Liver (tissue), 9 donors: ENCODE measurements around the gene PTH2. TPM values are rescaled to one million over a fixed set of nuclear protein-coding genes. Genes with fewer than 3 reads are reported as not detected.

Experiments used
- DNase-seq: peaks from one replicate; pipeline ENCODE4 v3.0.0-alpha.2; 2017; ENCODE audit warnings: low spot score
- H3K27ac ChIP-seq, 2 donors: one replicate each; pipeline ENCODE4 v1.7.0; 2013; ENCODE audit warnings: inconsistent platforms in 2 of 2, low read length in 2 of 2, control low read depth in 1 of 2, low read depth in 1 of 2, mild to moderate bottlenecking in 1 of 2
- H3K27me3 ChIP-seq, 4 donors: one replicate each; pipeline versions ENCODE4 v1.6.1 to v1.7.0; 2013; ENCODE audit warnings: low read length in 3 of 4, inconsistent platforms in 1 of 4, mild to moderate bottlenecking in 1 of 4, moderate library complexity in 1 of 4; ENCODE audit not compliant: control insufficient read depth in 4 of 4, insufficient read depth in 4 of 4
- H3K36me3 ChIP-seq, 4 donors: one replicate each; pipeline versions ENCODE4 v1.6.1 to v1.7.0; 2013; ENCODE audit warnings: low read length in 3 of 4, mild to moderate bottlenecking in 3 of 4, low read depth in 1 of 4, moderate library complexity in 1 of 4; ENCODE audit not compliant: control insufficient read depth in 4 of 4, insufficient read depth in 3 of 4
- H3K4me1 ChIP-seq, 4 donors: one replicate each; pipeline versions ENCODE4 v1.6.1 to v1.7.0; 2013; ENCODE audit warnings: low read length in 3 of 4, mild to moderate bottlenecking in 3 of 4, moderate library complexity in 1 of 4; ENCODE audit not compliant: control insufficient read depth in 4 of 4, insufficient read depth in 4 of 4
- H3K4me3 ChIP-seq, 3 donors: one replicate each; pipeline versions ENCODE4 v1.6.1 to v1.7.0; 2013; ENCODE audit warnings: low read length in 3 of 3, control low read depth in 1 of 3, low read depth in 1 of 3, mild to moderate bottlenecking in 1 of 3
- H3K9ac ChIP-seq, 2 donors: one replicate each; pipeline ENCODE4 v1.7.0; 2013; ENCODE audit warnings: low read length in 2 of 2, mild to moderate bottlenecking in 2 of 2, moderate library complexity in 2 of 2, control low read depth in 1 of 2, low read depth in 1 of 2
- H3K9me3 ChIP-seq, 4 donors: one replicate each; pipeline versions ENCODE4 v1.6.1 to v1.7.0; 2013; ENCODE audit warnings: low read length in 3 of 4; ENCODE audit not compliant: control insufficient read depth in 4 of 4
- EGR1 ChIP-seq, 2 donors: IDR thresholded peaks; 2 replicates each; pipeline ENCODE4 v1.6.1; 2016 to 2018; ENCODE audit warnings: antibody characterized with exemption in 2 of 2, low read depth in 2 of 2
- FOXA1 ChIP-seq: IDR thresholded peaks from 2 replicates; pipeline ENCODE4 v1.6.1; 2016; ENCODE audit warnings: antibody characterized with exemption
- FOXA2 ChIP-seq: IDR thresholded peaks from 2 replicates; pipeline ENCODE4 v1.6.1; 2016; ENCODE audit warnings: antibody characterized with exemption
- GABPA ChIP-seq, 2 donors: IDR thresholded peaks in 1 of 2; conservative IDR thresholded peaks in 1 of 2; 2 replicates each; pipeline ENCODE4 v1.6.1; 2016; ENCODE audit warnings: antibody characterized with exemption in 2 of 2, mild to moderate bottlenecking in 1 of 2, moderate library complexity in 1 of 2
- HNF4A ChIP-seq, 2 donors: conservative IDR thresholded peaks; 2 replicates each; pipeline ENCODE4 v1.6.1; 2016; ENCODE audit warnings: antibody characterized with exemption in 2 of 2, mild to moderate bottlenecking in 2 of 2
- HNF4G ChIP-seq: IDR thresholded peaks from 2 replicates; pipeline ENCODE4 v1.6.1; 2016; ENCODE audit warnings: antibody characterized with exemption
- JUND ChIP-seq, 2 donors: IDR thresholded peaks; 2 replicates each; pipeline ENCODE4 v1.6.1; 2016; ENCODE audit warnings: antibody characterized with exemption in 2 of 2
- NR2F2 ChIP-seq: IDR thresholded peaks from 2 replicates; pipeline ENCODE4 v1.6.1; 2016; ENCODE audit warnings: antibody characterized with exemption
- RAD21 ChIP-seq, 2 donors: IDR thresholded peaks; 2 replicates each; pipeline ENCODE4 v1.6.1; 2016; ENCODE audit warnings: antibody characterized with exemption in 2 of 2, mild to moderate bottlenecking in 2 of 2
- RXRA ChIP-seq, 2 donors: IDR thresholded peaks; 2 replicates each; pipeline ENCODE4 v1.6.1; 2017 to 2018; ENCODE audit warnings: antibody characterized with exemption in 2 of 2, mild to moderate bottlenecking in 1 of 2
- SP1 ChIP-seq: IDR thresholded peaks from 2 replicates; pipeline ENCODE4 v1.6.1; 2018; ENCODE audit warnings: antibody characterized with exemption, mild to moderate bottlenecking
- TAF1 ChIP-seq: conservative IDR thresholded peaks from 2 replicates; pipeline ENCODE4 v1.6.1; 2016; ENCODE audit warnings: antibody characterized with exemption, mild to moderate bottlenecking
- YY1 ChIP-seq: IDR thresholded peaks from 2 replicates; pipeline ENCODE4 v1.6.1; 2016; ENCODE audit warnings: antibody characterized with exemption, mild to moderate bottlenecking
- WGBS: extraction: QIAGEN DNeasy Blood & Tissue Kit; methylation state at CpG from one replicate; pipeline ENCODE4 v1.1.7; 2013; 5-methylcytosine and 5-hydroxymethylcytosine counted together
- polyA plus RNA-seq, 2 donors: library from polyadenylated mRNA; stranded (reverse) in 1 of 2; unstranded in 1 of 2; fragments of 200-250 nt in 1 of 2; fragments of >200 nt in 1 of 2; fragmentation: Nextera tagmentation in 1 of 2; extraction: Ambion mirVana in 1 of 2; gene quantifications; one replicate each; pipeline versions ENCODE4 v1.2.1 to v1.2.3, GENCODE V29; 2013 to 2015
- total RNA-seq, 2 donors: library from RNA; depleted of rRNA; stranded (reverse); fragments of >200 nt; gene quantifications; one replicate each; pipeline ENCODE4 v1.2.3, GENCODE V29; 2014
- TF ChIP-seq, protein P1 (sequence below): fragments of 150-350 bp; IDR thresholded peaks from 2 replicates; pipeline ENCODE4 v1.5.1; 2017; ENCODE audit warnings: improper control_type of control experiment, low read depth, low read length; ENCODE audit not compliant: missing input control
- TF ChIP-seq, protein P2 (sequence below): IDR thresholded peaks from 2 replicates; pipeline ENCODE4 v1.6.1; 2016; ENCODE audit warnings: antibody characterized with exemption, mild to moderate bottlenecking
- TF ChIP-seq, protein P3 (sequence below): IDR thresholded peaks from 2 replicates; pipeline ENCODE4 v1.6.1; 2016; ENCODE audit warnings: antibody characterized with exemption
- TF ChIP-seq, protein P4 (sequence below): IDR thresholded peaks from 2 replicates; pipeline ENCODE4 v1.6.1; 2016; ENCODE audit warnings: antibody characterized with exemption
- TF ChIP-seq, protein P5 (sequence below): IDR thresholded peaks from 2 replicates; pipeline ENCODE4 v1.6.1; 2016; ENCODE audit warnings: antibody characterized with exemption
- donor health status: healthy.
- donor health status: healthy.
- donor health status: healthy.
- donor health status: healthy.
- donor health status: healthy.

The PTH2 gene
- total and polyA plus RNA-seq, 4 donors, result not detected

DNA sequence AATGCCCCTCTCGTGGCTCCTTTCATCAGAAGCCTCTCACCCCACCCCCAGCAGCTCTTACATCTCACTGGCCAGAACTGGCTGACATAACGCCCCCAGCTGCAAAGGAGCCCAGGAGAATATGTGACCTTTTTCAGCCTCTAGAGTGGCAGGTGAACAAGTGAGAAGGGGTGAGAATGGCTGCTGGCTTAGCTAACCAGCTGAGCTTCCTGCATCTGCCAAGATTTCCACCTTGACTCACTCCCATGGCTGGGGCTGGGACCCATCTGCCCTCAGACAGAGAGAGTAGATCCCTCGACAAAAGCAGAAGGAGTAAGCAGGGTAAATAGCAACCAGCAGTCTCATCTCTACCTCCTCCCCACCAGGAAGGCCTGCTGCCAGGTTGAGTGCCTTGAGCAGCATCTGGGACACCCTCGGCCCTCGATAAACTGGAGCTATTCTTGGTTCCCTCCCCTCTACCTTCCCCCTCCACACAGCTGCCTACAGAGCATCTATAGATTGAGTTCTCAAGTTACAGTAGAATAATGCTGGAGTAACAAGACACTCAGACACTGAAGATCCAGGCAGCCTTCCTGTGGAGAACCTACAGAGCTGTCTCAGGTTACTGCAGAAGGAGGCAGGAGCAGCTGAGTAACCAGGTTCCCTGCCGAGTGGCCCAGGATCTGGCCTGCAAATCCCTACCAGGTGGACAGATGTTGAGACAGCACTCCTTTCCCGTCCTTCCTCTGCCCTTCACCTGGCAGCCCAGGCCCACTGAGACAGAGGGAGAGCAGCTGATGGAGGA lies 19.6 kb downstream of the PTH2 start:
- H3K36me3 ChIP-seq, result no peaks in the 10 kb centered on the region
- no peak overlapping the region for H3K4me3 ChIP-seq
- no peak for DNase-seq
- no peaks in the 10 kb centered on the region for H3K27me3 ChIP-seq
- H3K9ac ChIP-seq, result no peak overlapping the region
- no peaks in the 10 kb centered on the region for H3K9me3 ChIP-seq
- WGBS, result 60% methylated on average over 7 of the region's 7 CpGs
- TF ChIP-seq, protein P1, sequence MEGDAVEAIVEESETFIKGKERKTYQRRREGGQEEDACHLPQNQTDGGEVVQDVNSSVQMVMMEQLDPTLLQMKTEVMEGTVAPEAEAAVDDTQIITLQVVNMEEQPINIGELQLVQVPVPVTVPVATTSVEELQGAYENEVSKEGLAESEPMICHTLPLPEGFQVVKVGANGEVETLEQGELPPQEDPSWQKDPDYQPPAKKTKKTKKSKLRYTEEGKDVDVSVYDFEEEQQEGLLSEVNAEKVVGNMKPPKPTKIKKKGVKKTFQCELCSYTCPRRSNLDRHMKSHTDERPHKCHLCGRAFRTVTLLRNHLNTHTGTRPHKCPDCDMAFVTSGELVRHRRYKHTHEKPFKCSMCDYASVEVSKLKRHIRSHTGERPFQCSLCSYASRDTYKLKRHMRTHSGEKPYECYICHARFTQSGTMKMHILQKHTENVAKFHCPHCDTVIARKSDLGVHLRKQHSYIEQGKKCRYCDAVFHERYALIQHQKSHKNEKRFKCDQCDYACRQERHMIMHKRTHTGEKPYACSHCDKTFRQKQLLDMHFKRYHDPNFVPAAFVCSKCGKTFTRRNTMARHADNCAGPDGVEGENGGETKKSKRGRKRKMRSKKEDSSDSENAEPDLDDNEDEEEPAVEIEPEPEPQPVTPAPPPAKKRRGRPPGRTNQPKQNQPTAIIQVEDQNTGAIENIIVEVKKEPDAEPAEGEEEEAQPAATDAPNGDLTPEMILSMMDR, result no peak
- no peak for TF ChIP-seq EGR1 (IDR thresholded peaks at IDR 0.05; ENCODE audit: low read depth in 2 of 2)
- TF ChIP-seq, protein P2, sequence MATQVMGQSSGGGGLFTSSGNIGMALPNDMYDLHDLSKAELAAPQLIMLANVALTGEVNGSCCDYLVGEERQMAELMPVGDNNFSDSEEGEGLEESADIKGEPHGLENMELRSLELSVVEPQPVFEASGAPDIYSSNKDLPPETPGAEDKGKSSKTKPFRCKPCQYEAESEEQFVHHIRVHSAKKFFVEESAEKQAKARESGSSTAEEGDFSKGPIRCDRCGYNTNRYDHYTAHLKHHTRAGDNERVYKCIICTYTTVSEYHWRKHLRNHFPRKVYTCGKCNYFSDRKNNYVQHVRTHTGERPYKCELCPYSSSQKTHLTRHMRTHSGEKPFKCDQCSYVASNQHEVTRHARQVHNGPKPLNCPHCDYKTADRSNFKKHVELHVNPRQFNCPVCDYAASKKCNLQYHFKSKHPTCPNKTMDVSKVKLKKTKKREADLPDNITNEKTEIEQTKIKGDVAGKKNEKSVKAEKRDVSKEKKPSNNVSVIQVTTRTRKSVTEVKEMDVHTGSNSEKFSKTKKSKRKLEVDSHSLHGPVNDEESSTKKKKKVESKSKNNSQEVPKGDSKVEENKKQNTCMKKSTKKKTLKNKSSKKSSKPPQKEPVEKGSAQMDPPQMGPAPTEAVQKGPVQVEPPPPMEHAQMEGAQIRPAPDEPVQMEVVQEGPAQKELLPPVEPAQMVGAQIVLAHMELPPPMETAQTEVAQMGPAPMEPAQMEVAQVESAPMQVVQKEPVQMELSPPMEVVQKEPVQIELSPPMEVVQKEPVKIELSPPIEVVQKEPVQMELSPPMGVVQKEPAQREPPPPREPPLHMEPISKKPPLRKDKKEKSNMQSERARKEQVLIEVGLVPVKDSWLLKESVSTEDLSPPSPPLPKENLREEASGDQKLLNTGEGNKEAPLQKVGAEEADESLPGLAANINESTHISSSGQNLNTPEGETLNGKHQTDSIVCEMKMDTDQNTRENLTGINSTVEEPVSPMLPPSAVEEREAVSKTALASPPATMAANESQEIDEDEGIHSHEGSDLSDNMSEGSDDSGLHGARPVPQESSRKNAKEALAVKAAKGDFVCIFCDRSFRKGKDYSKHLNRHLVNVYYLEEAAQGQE, result no peak
- no peak for TF ChIP-seq HNF4G
- TF ChIP-seq SP1, result no peak
- no peak for TF ChIP-seq RAD21 (IDR thresholded peaks at IDR 0.05)
- TF ChIP-seq, protein P3, sequence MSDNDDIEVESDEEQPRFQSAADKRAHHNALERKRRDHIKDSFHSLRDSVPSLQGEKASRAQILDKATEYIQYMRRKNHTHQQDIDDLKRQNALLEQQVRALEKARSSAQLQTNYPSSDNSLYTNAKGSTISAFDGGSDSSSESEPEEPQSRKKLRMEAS, result no peak
- TF ChIP-seq, protein P4, sequence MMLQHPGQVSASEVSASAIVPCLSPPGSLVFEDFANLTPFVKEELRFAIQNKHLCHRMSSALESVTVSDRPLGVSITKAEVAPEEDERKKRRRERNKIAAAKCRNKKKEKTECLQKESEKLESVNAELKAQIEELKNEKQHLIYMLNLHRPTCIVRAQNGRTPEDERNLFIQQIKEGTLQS, result no peak
- no peak for TF ChIP-seq GABPA (IDR thresholded peaks at IDR 0.05 in 1 of 2, conservative IDR thresholded peaks at IDR 0.05 in 1 of 2)
- TF ChIP-seq, protein P5, sequence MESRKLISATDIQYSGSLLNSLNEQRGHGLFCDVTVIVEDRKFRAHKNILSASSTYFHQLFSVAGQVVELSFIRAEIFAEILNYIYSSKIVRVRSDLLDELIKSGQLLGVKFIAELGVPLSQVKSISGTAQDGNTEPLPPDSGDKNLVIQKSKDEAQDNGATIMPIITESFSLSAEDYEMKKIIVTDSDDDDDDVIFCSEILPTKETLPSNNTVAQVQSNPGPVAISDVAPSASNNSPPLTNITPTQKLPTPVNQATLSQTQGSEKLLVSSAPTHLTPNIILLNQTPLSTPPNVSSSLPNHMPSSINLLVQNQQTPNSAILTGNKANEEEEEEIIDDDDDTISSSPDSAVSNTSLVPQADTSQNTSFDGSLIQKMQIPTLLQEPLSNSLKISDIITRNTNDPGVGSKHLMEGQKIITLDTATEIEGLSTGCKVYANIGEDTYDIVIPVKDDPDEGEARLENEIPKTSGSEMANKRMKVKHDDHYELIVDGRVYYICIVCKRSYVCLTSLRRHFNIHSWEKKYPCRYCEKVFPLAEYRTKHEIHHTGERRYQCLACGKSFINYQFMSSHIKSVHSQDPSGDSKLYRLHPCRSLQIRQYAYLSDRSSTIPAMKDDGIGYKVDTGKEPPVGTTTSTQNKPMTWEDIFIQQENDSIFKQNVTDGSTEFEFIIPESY, result no peak
- TF ChIP-seq JUND (IDR thresholded peaks at IDR 0.05), result no peak
- no peak for TF ChIP-seq NR2F2
- TF ChIP-seq YY1, result no peak
- TF ChIP-seq FOXA1, result no peak
- no peak for TF ChIP-seq HNF4A (conservative IDR thresholded peaks at IDR 0.05)
- no peak for TF ChIP-seq TAF1
- no peak for TF ChIP-seq RXRA (IDR thresholded peaks at IDR 0.05)
- TF ChIP-seq FOXA2, result no peak
- no peak overlapping the region for H3K27ac ChIP-seq
- no peaks in the 10 kb centered on the region for H3K4me1 ChIP-seq
